ENCODE data around the gene HSH2D.
"Not testable (repeated sequence)": the region's sequence is repeated elsewhere in the genome, so short reads cannot be mapped to it uniquely, and the experiment has no call there.

HSH2D gene

GRCh38 chr19:16157601-16158000 is 14.1 kb downstream of the HSH2D start:
- no peak for DNase-seq

- DNase-seq: no peak
Measured at GRCh38 chr19:16159655-16160054, 16.2 kb downstream of the HSH2D start.

- no peak for DNase-seq
Measured at GRCh38 chr19:16160445-16160942, 17.0 kb downstream of the HSH2D start.

GRCh38 chr19:16160943-16161560 is 17.6 kb downstream of the HSH2D start:
- peak; percentile 72 for DNase-seq

GRCh38 chr19:16161840-16162239 is 18.4 kb downstream of the HSH2D start:
- DNase-seq: no peak

- no peak for DNase-seq
Measured at GRCh38 chr19:16164222-16164890, 20.9 kb downstream of the HSH2D start.

GRCh38 chr19:16166417-16166816 is 22.9 kb downstream of the HSH2D start:
- DNase-seq: no peak

- no peak for DNase-seq
Measured at GRCh38 chr19:16167055-16167454, 23.6 kb downstream of the HSH2D start.

GRCh38 chr19:16168465-16169081 is 25.1 kb downstream of the HSH2D start:
- DNase-seq: peak; percentile 63

- DNase-seq: no peak
Measured at GRCh38 chr19:16170134-16170533, 26.6 kb downstream of the HSH2D start.

- DNase-seq: no peak
Measured at GRCh38 chr19:16175954-16176353, 32.5 kb downstream of the HSH2D start.

GRCh38 chr19:16178866-16179265 is 35.4 kb downstream of the HSH2D start:
- DNase-seq: not testable (repeated sequence)

- no peak for DNase-seq
Measured at GRCh38 chr19:16180611-16181010, 37.1 kb downstream of the HSH2D start.

- no peak for DNase-seq
Measured at GRCh38 chr19:16184665-16185122, 41.2 kb downstream of the HSH2D start.

- DNase-seq: peak; percentile 99
Measured at GRCh38 chr19:16185123-16185767, 41.8 kb downstream of the HSH2D start, which contains the start of gene FAM32A. Gene FAM32A (plus strand): TSS chr19:16185410. CDS start chr19:16185443, 33 bp downstream.

- DNase-seq: peak; percentile 52
Measured at GRCh38 chr19:16185768-16186123, 42.3 kb downstream of the HSH2D start.

- no peak for DNase-seq
Measured at GRCh38 chr19:16188521-16188920, 45.0 kb downstream of the HSH2D start.

GRCh38 chr19:16190198-16190597 is 46.7 kb downstream of the HSH2D start:
- no peak for DNase-seq

GRCh38 chr19:16190736-16191135 is 47.3 kb downstream of the HSH2D start:
- no peak for DNase-seq

- no peak for DNase-seq
Measured at GRCh38 chr19:16191216-16191908, 47.9 kb downstream of the HSH2D start.

- DNase-seq: no peak
Measured at GRCh38 chr19:16193466-16193865, 50.0 kb downstream of the HSH2D start.

GRCh38 chr19:16197188-16197621 is 53.7 kb downstream of the HSH2D start:
- peak; percentile 23 for DNase-seq

All from suppressor macrophage treated with lipopolysaccharide for 4 hours (primary cell).